ENCODE results near the gene RSAD1.

RSAD1 gene

DNA sequence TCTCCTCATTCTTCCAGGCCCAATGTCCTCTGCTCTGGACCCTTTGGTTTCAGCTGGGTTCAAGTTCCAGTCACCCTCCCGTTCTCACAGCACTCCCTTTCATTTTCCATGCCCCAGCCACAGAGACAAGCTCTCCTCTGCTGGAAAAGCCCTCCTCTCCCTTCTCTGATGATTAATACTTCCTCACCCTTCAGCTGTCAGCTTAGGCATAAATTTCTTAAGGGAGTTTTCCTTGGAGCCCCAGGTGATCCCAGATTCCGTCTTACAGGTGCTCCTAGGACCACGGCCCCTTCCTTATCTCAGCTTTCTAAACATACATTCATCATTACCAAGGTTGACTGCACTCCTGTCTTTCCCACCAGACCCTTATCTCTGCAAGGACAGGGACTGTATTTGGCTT lies 20.4 kb upstream of the RSAD1 start:
- DNase-seq (ENCODE audit: low spot score), result no peak

- DNase-seq (ENCODE audit: low spot score), result peak; percentile 72
These were observed 19.7 kb upstream of the RSAD1 start for GRCh38 chr17:50458701-50459676.

GRCh38 chr17:50459756-50460155 lies 18.9 kb upstream of the RSAD1 start:
- no peak for DNase-seq (ENCODE audit: low spot score)

GRCh38 chr17:50460831-50461526 lies 17.7 kb upstream of the RSAD1 start:
- no peak for DNase-seq (ENCODE audit: low spot score)

GRCh38 chr17:50461550-50462132 lies 17.0 kb upstream of the RSAD1 start:
- no peak for DNase-seq (ENCODE audit: low spot score)

GRCh38 chr17:50462446-50462845 lies 16.2 kb upstream of the RSAD1 start:
- DNase-seq (ENCODE audit: low spot score), result no peak

- DNase-seq (ENCODE audit: low spot score), result no peak
These were observed 14.5 kb upstream of the RSAD1 start for GRCh38 chr17:50464121-50464520.

DNA sequence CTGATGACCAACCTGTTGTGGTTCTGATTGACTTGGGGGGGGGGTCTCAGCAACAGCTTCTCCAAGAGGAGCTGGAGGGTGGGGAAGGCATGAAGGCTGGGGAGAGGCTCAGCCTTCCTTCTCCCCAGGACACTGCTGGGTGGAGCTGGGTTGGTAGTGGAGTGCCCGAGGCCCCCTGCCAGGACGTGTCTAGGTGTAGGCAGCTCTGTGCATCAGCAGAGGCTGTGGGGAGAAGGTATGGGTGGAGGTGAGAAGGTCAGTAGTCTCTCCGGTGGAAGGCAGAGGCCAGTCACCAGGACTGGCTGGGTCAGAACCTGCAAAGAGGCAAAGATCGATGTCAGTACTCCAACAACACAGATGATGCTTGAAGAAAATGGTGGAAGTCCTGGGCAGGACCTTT lies 13.9 kb upstream of the RSAD1 start:
- DNase-seq (ENCODE audit: low spot score), result no peak

GRCh38 chr17:50465171-50465570 lies 13.5 kb upstream of the RSAD1 start:
- no peak for DNase-seq (ENCODE audit: low spot score)

GRCh38 chr17:50465635-50466034 lies 13.0 kb upstream of the RSAD1 start:
- DNase-seq (ENCODE audit: low spot score), result no peak

DNA sequence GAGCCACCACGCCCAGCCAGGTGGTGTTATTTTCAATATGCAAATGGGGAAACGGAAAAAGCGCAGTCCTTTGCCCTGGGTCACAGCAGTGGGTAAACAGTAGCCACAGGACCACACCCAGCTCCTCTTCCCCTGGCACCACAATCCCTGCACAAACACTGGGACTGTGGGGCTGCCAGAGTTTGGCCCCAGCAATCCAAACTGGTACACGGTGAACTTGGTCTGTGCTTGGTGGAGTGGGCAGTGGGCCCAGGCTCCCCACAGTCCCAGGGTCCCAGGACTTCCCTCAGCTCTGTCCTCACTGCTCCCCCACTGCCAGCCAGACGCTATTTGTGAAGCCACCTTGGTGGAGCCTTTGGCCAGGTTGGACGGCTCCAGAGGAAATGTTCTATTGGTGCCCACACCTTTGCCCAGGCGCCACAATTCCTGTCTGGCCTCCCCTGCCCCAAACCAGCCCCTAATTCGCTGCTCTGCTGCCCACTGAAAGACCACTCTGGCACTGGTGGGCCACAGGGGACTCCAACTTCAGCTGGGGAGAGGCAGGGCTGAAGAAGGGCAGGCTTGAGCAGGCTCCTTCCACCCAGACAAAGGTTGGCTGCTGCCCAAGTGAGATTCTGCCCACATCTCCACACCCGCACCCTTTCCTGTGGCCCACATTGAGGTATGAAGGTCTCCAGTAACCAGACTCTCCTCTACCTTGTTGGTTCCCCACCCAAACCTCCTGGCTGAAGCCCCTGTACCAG lies 12.1 kb upstream of the RSAD1 start:
- peak; percentile 61 for DNase-seq (ENCODE audit: low spot score)

- DNase-seq (ENCODE audit: low spot score), result no peak
These were observed 11.4 kb upstream of the RSAD1 start for GRCh38 chr17:50467114-50467854.

GRCh38 chr17:50467855-50468303 lies 10.8 kb upstream of the RSAD1 start:
- no peak for DNase-seq (ENCODE audit: low spot score)

DNA sequence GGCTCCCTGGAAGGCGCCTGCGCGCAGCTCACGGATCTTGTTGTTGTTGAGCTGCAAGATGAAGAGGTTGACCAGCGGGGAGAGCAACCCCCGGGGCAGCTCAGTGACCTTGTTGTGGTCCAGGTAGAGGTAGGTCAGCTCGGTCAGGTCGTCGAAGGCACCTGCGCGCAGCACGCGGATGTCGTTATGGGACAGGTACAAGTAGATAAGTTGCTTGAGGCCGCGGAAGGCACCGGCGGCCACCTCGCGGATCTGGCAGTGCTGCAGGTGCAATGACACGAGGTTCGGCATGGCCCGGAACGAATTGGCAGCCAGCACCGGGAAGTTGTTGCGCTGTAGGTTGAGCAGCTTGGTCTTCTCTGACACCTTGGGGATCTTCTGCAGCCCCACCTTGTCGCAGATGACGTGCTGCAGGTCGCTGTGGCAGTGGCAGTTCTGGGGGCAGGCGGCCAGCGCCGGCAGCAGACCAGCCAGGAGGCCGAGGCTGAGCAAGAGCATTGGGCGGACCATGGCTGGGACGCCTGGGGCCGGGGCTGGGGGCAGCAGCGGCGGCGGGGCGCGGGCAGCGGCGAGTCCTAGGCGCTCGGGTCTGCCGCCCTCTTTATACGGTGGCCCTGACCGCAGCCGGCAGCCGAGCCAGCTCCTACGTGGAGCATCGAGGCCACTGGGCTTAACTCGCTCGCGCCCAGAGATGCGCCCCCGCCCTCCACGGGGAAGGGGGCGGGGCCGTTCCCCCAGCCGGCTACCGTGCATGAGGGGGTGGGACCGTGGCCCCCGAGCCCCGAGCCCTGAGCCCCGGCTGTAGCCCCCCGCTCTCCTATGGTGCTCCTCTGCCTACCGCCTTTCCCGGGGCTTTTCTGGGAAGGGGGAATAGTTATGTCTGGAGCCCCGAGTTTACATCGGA lies 10.1 kb upstream of the RSAD1 start, which contains the start of gene CHAD:
Gene CHAD, minus strand, starts transcription at position 577 of the 904 bp plus-strand sequence. Its CDS starts 67 bp downstream, at position 510.
- DNase-seq (ENCODE audit: low spot score), result no peak

DNA sequence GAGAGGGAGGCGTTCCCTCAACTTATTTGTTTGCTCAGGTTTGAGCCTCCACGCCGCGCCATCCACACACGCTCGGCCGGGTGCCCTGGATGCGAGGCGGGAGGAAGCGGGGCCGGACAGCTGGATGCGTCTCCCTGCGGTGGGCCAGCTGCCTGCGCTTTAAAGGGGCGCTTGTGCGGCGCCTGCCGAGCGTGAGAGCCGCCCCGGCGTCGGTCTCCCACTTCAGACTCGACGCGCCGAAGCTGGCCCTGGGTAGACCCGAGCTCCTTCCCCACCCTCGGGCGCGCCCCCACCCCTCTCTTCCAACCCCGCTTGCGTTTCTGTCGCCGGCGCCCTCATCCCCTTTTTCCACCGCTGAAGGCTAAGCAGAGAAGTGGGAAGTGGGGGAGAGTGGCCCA lies 9.5 kb upstream of the RSAD1 start:
- DNase-seq (ENCODE audit: low spot score), result no peak

DNA sequence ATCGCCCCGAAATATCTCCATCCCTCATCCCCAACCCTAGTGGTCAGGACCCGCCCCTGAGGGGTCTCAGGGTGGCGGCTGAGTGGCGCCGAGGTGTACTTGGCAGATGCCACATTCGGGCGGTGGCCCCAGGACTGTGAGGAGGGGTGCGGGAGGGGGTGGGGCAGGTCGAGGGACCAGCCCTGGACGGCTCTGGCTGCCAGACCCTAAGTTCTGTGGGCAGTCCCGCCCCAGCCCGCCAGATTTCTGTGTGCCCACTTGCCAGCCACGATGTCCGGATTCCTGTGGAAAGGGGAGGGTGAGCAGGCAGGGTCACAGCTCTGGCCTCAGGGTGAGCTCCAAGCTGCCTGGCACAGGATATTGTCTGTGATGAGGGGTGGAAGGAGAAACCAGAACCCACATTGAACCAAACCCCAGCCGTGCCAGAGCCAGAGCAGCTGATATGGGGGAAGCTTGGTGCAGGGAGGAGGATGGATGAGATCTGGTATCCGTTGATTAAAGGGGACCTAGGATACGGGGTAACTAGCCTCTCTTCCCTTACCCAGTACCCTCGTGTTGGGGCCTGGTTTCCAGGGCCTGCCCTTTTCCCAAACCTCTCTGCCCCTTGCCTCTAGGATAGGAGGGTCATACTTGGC lies 8.9 kb upstream of the RSAD1 start:
- no peak for DNase-seq (ENCODE audit: low spot score)

- DNase-seq (ENCODE audit: low spot score), result no peak
These were observed 8.2 kb upstream of the RSAD1 start for GRCh38 chr17:50470426-50470825.

DNA sequence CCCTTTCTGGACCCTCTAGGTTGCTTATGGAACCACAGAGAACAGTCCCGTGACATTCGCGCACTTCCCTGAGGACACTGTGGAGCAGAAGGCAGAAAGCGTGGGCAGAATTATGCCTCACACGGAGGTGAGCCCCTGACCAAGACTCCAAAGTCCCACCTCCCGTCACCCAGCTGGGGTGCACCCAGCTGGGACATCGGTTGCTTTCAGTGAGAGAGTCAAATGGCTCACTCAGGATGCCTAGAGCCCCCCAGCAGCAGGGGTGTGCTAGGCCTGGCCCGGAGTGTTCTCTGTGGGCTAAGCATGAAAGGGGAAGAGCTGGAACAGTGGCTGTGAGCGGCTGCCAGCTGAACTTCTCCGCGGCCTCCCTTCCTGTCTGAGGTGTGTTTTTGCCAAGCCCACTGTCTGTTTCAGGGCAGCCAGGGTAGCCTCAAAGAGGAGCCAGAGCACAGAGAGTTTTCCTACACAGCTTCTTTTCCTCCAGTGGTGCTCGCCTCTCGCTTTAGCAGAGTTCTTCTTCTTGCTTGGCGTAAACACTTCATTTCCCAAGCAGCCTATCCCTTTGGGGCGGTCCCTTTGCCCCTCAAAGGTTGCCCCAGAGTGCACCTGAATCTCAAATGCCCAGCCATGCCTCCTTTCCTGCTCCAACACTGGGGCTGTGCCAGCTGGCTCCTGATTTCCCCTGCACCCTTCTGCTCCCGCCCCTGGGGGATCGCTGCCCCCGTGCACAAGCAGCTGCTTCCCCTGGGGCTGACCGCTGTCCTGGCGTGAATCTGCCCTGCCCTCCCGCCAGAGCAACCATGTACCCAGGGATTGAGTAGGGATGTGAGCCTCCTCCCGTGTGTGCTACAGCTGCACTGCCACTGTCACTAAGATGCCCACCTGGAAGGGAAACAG lies 7.4 kb upstream of the RSAD1 start:
- no peak for DNase-seq (ENCODE audit: low spot score)

DNA sequence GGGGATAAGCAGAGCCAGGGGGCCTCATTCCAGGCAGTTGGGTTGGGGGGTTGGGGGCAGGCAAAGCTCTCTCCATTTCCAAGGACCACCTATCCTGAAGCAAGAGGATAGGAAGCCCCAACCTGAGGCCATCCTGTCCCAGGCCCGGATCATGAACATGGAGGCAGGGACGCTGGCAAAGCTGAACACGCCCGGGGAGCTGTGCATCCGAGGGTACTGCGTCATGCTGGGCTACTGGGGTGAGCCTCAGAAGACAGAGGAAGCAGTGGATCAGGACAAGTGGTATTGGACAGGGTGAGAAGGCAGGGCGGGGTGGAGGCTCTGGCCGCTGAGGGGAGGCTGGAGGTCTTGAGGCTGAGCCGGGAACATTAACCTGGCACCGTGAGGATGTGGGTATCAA lies 6.4 kb upstream of the RSAD1 start:
- DNase-seq (ENCODE audit: low spot score), result no peak
